AG04449 (cell line): ENCODE data around the gene SLC44A1.
"Not testable (repeated sequence)": the region's sequence is repeated elsewhere in the genome, so short reads cannot be mapped to it uniquely, and the experiment has no call there.

Source experiments
- CTCF ChIA-PET: fragments of 350-600 bp; formaldehyde crosslinking; extraction: SDS; loops from one replicate; lab custom pipeline; 2021; ENCODE audit warnings: antibody characterized with exemption; lab: Yijun Ruan, JAX
- POLR2A ChIA-PET: fragments of 400-600, 350-600 bp; formaldehyde crosslinking; extraction: SDS; loops from one replicate; lab custom pipeline; 2020; ENCODE audit warnings: antibody characterized with exemption, inconsistent platforms; lab: Yijun Ruan, JAX
- DNase-seq: peaks from one replicate; pipeline ENCODE4 v3.0.0-alpha.2; 2010; ENCODE audit warnings: low read depth, low spot score
- H3K4me3 ChIP-seq: 2 replicates; pipeline ENCODE4 v1.5.1; 2011; ENCODE audit warnings: low read depth, mild to moderate bottlenecking, control low read depth, low read length
- CTCF ChIP-seq: IDR thresholded peaks from one replicate; pipeline ENCODE4 v1.5.1; 2011; ENCODE audit warnings: mild to moderate bottlenecking, moderate library complexity, low read length, control low read depth, inconsistent platforms; ENCODE audit not compliant: insufficient read depth; ENCODE audit errors: missing control alignments

The SLC44A1 gene

DNA sequence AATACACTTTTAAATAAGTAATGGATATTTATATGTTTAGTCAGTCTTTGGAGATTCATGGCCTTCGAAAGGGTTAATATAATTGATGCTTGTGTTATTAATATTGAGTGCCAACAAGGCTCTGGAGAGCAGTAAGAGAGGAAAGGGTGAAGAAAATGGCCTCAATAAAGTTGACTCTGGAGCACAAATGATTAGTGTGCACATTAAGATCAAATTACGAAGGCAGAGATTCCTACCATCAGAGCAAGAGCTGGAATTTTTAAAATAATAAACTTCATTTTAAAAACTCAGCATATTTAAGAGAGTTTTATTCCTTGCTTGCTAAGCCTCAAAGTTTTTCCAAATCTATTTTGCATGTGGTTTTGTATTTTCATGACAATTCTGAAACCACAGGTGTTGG, 14.8 kb downstream of the SLC44A1 start:
- no peak overlapping the region for H3K4me3 ChIP-seq
- DNase-seq, result no peak
- ChIA-PET POLR2A (no interaction called here), CTCF (no interaction called here)
- TF ChIP-seq CTCF, result no peak

GRCh38 chr9:105259731-105260612, 15.5 kb downstream of the SLC44A1 start:
- ChIA-PET CTCF (no interaction called here), POLR2A (no interaction called here)
- DNase-seq, result no peak
- TF ChIP-seq CTCF, result no peak
- H3K4me3 ChIP-seq, result no peak overlapping the region

DNA sequence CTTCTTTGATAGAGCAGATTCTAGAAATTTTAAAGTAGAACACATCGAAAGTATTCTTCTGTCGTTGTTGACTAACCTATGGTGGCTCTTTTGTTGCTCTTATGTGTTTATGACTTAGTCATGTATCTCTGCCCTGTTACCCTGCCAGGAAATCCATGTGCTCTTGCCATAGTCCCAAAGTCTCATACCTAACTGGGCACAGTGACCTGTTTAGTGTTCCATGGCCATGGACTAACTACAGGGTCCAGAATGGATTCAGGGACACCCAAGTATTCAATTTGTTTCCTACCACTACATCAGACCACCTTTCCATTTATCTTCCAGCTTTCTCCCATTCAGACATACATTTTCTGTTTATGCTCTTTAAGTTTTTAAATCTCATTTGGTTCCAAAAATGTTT, 18.0 kb downstream of the SLC44A1 start:
- DNase-seq, result no peak
- POLR2A ChIA-PET, result no interaction called here
- CTCF ChIA-PET, result interaction anchor here (0.8 kb wide), 1 partner anchor 152 kb away, joined by 3 read pairs; no protein-coding TSS in a partner anchor
- TF ChIP-seq CTCF, result no peak
- no peak overlapping the region for H3K4me3 ChIP-seq

- TF ChIP-seq CTCF, result no peak
- ChIA-PET POLR2A (no interaction called here), CTCF (interaction anchor here (1.2 kb wide), 1 partner anchor 18 kb away, joined by 3 read pairs; no protein-coding TSS in a partner anchor)
- no peak overlapping the region for H3K4me3 ChIP-seq
- no peak for DNase-seq
Measured at GRCh38 chr9:105264380-105264779, 19.9 kb downstream of the SLC44A1 start.

DNA sequence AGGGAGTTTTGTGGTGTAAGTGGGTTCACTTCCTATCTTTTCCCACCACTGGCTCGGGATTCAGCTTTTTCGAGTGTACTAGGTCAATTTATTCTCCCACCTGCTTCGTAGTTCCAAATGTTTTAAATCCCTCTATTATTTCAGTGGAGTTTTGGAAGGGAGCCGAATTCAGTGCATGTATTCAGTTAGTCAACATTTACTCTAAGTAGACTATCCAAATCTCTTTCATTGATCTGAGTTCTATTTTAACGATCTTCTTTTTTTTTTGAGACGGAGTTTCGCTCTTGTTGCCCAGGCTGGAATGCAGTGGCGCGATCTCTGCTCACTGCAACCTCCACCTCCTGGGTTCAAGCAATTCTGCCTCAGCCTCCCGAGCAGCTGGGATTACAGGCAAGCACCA, 23.8 kb downstream of the SLC44A1 start:
- CTCF ChIA-PET, result interaction anchor here (1.6 kb wide), 1 partner anchor 23 kb away, joined by 4 read pairs; no protein-coding TSS in a partner anchor
- DNase-seq, POLR2A ChIA-PET: not testable (repeated sequence)

DNA sequence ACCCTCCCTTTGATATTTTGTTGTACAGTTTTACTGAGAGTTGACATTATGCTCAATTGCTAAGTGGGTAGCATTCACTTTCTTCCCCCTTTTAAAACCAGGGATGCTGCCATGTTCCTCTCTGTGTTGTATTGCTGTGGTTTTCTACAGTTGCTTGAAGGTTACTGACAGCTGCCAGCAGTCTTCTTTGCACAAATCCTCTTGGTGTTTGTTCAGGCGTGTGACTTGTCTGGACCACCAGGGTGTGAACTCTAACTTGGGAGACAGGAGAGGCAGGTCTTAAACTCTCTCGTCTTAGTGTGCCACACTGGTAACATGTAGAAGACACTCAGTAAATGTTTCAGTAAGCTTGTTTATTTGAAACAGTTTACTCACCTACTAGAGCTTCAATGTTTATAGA, 25.1 kb downstream of the SLC44A1 start:
- TF ChIP-seq CTCF, result no peak
- CTCF ChIA-PET, result no interaction called here
- POLR2A ChIA-PET, result no interaction called here
- H3K4me3 ChIP-seq, result no peak overlapping the region
- DNase-seq, result no peak

More for the DNA sequence above, 23.8 kb downstream of the SLC44A1 start:
- not testable (repeated sequence) for H3K4me3 ChIP-seq
